ENCODE data around the gene USP32. TPM values are rescaled to one million over a fixed set of nuclear protein-coding genes. Genes with fewer than 3 reads are reported as not detected.
"Not testable (repeated sequence)": the region's sequence is repeated elsewhere in the genome, so short reads cannot be mapped to it uniquely, and the experiment has no call there.

USP32 gene
- total RNA-seq, 1 donor from 2014 or later: 40.8 TPM

DNA sequence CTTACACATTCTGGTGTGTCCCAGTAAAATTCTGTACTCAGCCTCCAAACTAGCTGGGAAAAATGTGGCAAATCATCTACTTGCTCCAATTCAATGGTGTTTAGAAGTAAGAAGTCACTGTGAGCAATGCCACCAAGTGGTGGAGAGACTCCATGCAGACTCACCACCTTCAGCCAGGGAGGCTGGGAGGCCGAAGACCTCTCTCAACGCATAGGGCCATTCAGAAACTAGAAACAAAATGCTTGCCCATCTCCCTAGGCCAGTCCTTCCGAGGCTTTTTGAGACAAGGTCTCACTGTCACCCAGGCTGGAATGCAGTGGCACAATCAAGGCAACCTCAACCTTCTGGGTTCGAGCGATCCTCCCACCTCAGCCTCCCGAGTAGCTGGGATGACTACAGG lies 217.2 kb downstream of the USP32 start:
- not testable (repeated sequence) for DNase-seq (ENCODE audit: low read depth, low spot score); H3K9me3 Mint-ChIP-seq; H3K4me3 Mint-ChIP-seq; H3K27me3 Mint-ChIP-seq (ENCODE audit: low read depth); H3K36me3 Mint-ChIP-seq (ENCODE audit: low read depth)
- peak overlapping the region; percentile 28 for H3K27ac Mint-ChIP-seq (ENCODE audit: unreplicated experiment)
- H3K4me1 Mint-ChIP-seq: peaks cover 19% of the 10 kb centered on the region
- TF ChIP-seq, protein P1, sequence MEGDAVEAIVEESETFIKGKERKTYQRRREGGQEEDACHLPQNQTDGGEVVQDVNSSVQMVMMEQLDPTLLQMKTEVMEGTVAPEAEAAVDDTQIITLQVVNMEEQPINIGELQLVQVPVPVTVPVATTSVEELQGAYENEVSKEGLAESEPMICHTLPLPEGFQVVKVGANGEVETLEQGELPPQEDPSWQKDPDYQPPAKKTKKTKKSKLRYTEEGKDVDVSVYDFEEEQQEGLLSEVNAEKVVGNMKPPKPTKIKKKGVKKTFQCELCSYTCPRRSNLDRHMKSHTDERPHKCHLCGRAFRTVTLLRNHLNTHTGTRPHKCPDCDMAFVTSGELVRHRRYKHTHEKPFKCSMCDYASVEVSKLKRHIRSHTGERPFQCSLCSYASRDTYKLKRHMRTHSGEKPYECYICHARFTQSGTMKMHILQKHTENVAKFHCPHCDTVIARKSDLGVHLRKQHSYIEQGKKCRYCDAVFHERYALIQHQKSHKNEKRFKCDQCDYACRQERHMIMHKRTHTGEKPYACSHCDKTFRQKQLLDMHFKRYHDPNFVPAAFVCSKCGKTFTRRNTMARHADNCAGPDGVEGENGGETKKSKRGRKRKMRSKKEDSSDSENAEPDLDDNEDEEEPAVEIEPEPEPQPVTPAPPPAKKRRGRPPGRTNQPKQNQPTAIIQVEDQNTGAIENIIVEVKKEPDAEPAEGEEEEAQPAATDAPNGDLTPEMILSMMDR (conservative IDR thresholded peaks at IDR 0.05): peak; percentile 37

DNA sequence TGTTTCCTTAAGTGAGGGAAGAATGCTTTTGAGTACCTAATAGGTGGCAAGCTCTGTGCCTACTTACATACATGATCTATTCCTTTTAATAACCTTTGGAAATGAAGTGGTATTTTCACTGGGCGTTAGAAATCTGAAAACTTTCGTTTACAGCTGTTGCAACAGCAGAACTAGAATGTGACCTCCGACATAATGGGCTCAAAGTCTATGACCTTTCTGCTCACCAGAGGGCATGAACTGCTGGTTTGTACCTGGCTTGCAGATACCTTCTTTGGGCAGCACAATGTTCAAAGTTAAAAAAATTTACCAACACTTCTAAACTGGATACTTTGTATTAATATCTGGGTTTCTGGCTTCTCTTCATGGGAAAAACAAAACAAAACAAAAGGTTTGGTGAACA lies 217.9 kb downstream of the USP32 start:
- no peaks in the 10 kb centered on the region for H3K9me3 Mint-ChIP-seq
- no peak for DNase-seq (ENCODE audit: low read depth, low spot score)
- no peaks in the 10 kb centered on the region for H3K27me3 Mint-ChIP-seq (ENCODE audit: low read depth)
- no peak overlapping the region for H3K4me3 Mint-ChIP-seq
- no peak overlapping the region for H3K27ac Mint-ChIP-seq (ENCODE audit: unreplicated experiment)
- no peaks in the 10 kb centered on the region for H3K36me3 Mint-ChIP-seq (ENCODE audit: low read depth)
- TF ChIP-seq, protein P1 (conservative IDR thresholded peaks at IDR 0.05): no peak
- H3K4me1 Mint-ChIP-seq: peaks cover 19% of the 10 kb centered on the region

DNA sequence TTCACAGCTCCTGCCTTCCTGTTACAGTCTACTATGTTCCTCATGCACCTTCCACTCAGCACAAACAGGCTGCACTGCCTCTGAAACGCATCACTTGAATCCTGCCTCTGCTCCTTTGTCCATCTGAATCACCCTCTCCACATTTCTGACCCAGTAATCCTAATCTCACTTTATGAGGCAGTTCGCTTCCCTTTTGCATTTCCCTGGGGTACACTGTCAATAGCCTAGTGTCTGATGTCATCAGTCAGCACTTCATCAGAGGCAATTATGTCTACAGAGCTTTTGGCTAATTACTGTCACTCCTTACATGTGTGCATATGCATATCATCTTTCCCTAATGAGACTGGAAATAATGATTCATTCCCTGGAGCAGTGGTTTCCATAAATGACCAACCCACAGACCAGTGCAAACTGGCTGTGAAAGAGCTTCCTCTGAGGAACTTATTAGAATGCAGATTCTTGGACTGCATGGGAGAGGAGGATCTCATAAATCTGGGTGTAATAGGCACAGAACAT lies 218.6 kb downstream of the USP32 start:
- H3K27ac Mint-ChIP-seq (ENCODE audit: unreplicated experiment): peak overlapping the region; percentile 65
- H3K4me1 Mint-ChIP-seq: peaks cover 19% of the 10 kb centered on the region

DNA sequence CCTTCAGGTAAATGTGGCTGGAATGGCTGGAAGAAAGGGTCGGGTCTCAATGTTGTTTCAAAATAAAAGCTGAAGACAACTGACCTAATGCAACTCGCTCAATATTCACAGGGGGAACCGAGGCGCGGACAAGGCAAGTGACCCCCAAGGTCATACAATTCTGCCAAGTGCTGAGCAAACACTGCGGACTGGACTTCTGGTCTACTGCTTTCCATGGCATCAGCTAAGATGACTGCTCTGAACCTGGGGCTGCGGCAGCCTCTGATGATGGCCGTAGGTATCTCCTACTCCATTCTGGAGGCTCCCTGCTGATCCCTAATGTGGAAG lies 220.2 kb downstream of the USP32 start:
- TF ChIP-seq, protein P1 (conservative IDR thresholded peaks at IDR 0.05): no peak
- H3K4me1 Mint-ChIP-seq: peaks cover 19% of the 10 kb centered on the region
- H3K9me3 Mint-ChIP-seq: no peaks in the 10 kb centered on the region
- no peaks in the 10 kb centered on the region for H3K36me3 Mint-ChIP-seq (ENCODE audit: low read depth)
- H3K27ac Mint-ChIP-seq (ENCODE audit: unreplicated experiment): no peak overlapping the region
- H3K4me3 Mint-ChIP-seq: no peak overlapping the region
- no peaks in the 10 kb centered on the region for H3K27me3 Mint-ChIP-seq (ENCODE audit: low read depth)
- DNase-seq (ENCODE audit: low read depth, low spot score): no peak

More for the DNA sequence above, 218.6 kb downstream of the USP32 start:
- DNase-seq (ENCODE audit: low read depth, low spot score): no peak
- Mint-ChIP-seq H3K36me3 (ENCODE audit: low read depth) (no peaks in the 10 kb centered on the region), H3K9me3 (no peaks in the 10 kb centered on the region), H3K27me3 (ENCODE audit: low read depth) (no peaks in the 10 kb centered on the region), H3K4me3 (no peak overlapping the region)
- TF ChIP-seq, protein P1 (conservative IDR thresholded peaks at IDR 0.05): no peak

DNA sequence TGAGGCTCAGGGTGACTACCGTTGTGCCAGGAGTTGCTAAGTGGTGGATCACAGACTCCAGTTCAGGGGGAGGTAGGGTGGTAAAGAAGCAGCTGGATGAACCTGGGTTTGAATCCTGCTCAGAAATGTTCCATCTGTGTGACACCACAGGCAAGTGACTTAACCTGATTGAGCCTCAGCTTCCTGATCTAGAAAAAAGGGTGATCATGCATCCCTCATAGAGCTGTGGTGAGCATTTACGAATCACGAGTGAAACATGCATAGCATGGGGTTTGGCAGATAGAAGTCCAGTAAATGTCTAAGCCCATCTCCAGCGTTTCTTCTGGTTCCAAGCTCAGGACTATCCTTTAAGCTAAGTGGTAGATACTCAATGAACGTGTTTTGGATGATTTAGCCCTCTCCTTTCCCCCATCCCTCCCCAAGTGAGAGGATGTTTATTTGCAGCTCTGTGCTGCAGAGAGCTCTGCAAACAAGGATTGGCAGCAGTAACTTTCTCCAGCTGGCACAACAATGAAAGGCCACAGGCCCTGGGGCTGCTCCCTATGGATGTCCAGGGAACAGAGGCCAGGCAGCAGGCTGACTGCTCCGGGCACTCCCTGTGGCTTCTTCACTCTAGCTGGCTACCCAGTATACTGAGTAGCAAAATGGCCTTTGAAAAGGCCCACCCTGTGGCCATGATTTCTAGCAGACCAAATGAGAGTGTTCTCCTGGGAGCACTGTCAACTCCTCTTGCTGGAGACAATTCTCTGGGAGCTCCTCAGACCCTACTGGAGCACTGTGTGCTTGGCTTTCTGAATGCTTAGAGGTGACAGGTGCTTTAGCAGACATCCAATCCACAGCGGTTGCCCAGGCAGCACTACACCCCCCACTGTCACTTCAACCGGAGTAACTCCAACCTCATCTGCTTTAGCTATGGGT lies 220.8 kb downstream of the USP32 start:
- Mint-ChIP-seq H3K36me3 (ENCODE audit: low read depth) (no peaks in the 10 kb centered on the region), H3K27ac (ENCODE audit: unreplicated experiment) (no peak overlapping the region), H3K9me3 (no peaks in the 10 kb centered on the region), H3K4me1 (peaks cover 19% of the 10 kb centered on the region), H3K4me3 (no peak overlapping the region), H3K27me3 (ENCODE audit: low read depth) (no peaks in the 10 kb centered on the region)
- DNase-seq (ENCODE audit: low read depth, low spot score): no peak
- TF ChIP-seq, protein P1 (conservative IDR thresholded peaks at IDR 0.05): no peak
